SK-N-MC (cell line): ENCODE results near the gene PTPRN2.

ENCODE experiments used
- FOXP2 ChIP-seq: optimal IDR thresholded peaks from 2 replicates; pipeline ENCODE3; 2011; ENCODE audit warnings: mild to moderate bottlenecking, moderate library complexity; ENCODE audit not compliant: insufficient read depth; ENCODE audit errors: extremely low read length, control extremely low read depth
- POLR2AphosphoS5 ChIP-seq: IDR thresholded peaks from 2 replicates; pipeline ENCODE4 v1.6.1; 2012; ENCODE audit warnings: mild to moderate bottlenecking, low read depth, low read length, borderline replicate concordance

GRCh38 chr7:157898802-157899505 is 688.7 kb downstream of the PTPRN2 start:
- TF ChIP-seq POLR2AphosphoS5 (no peak), FOXP2 (no peak)
